Peyer's patch (tissue), 4 donors: ENCODE results near the gene ZNF554. TPM values are rescaled to one million over a fixed set of nuclear protein-coding genes. Genes with fewer than 3 reads are reported as not detected.

Experiments used
- DNase-seq, 3 donors: peaks; one replicate each; pipeline ENCODE4 v3.0.0-alpha.2; 2017 to 2019
- H3K27ac ChIP-seq, 4 donors: fragments of 200-600 bp; sonication (generic); one replicate each; pipeline ENCODE4 v1.5.1; 2016 to 2019
- H3K27me3 ChIP-seq, 2 donors: fragments of 200-600 bp; sonication (generic); one replicate each; pipeline ENCODE4 v1.5.1; 2019
- H3K36me3 ChIP-seq, 3 donors: fragments of 200-600 bp; sonication (generic); one replicate each; pipeline ENCODE4 v1.5.1; 2016 to 2019
- H3K4me1 ChIP-seq, 4 donors: fragments of 200-600 bp; sonication (generic); one replicate each; pipeline ENCODE4 v1.5.1; 2016 to 2019
- H3K4me3 ChIP-seq, 4 donors: fragments of 200-600 bp; sonication (generic); 1 replicate in 3 of 4; 2 replicates in 1 of 4; pipeline ENCODE4 v1.5.1; 2016 to 2019; ENCODE audit warnings: mild to moderate bottlenecking in 1 of 4
- H3K9me3 ChIP-seq, 4 donors: fragments of 200-600 bp; sonication (generic); one replicate each; pipeline ENCODE4 v1.5.1; 2016 to 2019; ENCODE audit warnings: mild to moderate bottlenecking in 1 of 4
- POLR2A ChIP-seq, 2 donors: fragments of 450-650 bp; IDR thresholded peaks; one replicate each; pipeline ENCODE4 v1.5.1; 2017; ENCODE audit warnings: antibody characterized with exemption in 2 of 2, mild to moderate bottlenecking in 2 of 2, moderate library complexity in 2 of 2
- total RNA-seq, 4 donors: library from RNA; depleted of rRNA; stranded (reverse); fragments of >200 nt; gene quantifications; one replicate each; pipeline ENCODE4 v1.1.0, GENCODE V29; 2016
- TF ChIP-seq, protein P1 (sequence below), 6 experiments: fragments of 450-650 bp in 4 of 6; fragments of 200-600 bp in 2 of 6; sonication (generic) in 1 of 6; IDR thresholded peaks; one replicate each; pipeline ENCODE4 v1.5.1; 2017 to 2019; ENCODE audit warnings: antibody characterized with exemption in 6 of 6, mild to moderate bottlenecking in 3 of 6, moderate library complexity in 1 of 6

ZNF554 gene
- total RNA-seq, 4 donors from 2014 or later, result 2.5 to 15.4 (median 6.7) TPM

DNA sequence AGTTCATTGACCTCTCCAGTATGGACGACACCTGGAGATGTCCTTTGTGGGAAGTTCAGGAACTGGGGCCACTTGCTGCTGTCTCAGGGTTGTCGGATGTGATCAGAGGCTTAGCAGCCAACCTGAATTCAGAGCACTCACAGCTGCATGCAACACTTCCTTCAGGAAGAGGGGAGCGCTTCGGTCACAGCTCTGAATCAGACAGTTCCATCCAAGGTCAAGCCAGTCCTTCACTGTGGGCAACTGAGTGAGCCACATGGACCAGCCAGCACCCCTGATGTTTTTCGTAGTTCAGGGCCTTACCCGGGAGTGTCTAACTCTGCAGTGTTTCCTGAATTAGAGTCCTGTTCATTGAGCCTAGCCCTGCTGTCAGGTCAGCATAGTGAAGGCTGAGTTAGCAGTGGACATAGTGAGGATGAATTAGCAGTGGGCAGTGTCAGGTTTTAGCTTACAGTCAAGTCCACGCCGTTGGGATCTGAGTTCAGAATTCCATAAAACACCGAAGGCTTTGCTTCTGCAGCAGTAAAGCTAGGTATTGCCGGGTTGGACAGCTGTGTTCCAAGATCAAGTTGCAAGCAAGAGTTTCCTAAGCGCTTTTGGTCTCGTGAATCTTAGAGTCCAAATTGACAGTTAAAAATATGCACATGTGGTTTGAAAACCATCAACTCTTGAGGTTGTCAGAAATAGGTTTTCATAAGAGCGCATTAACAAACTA lies 26.7 kb downstream of the ZNF554 start:
- DNase-seq, result no peak
- Histone ChIP-seq H3K4me3 (no peak overlapping the region), H3K27ac (no peak overlapping the region), H3K4me1 (peaks cover 0 to 13% (median 9%) of the 10 kb centered on the region in 4 donors), H3K27me3 (no peaks in the 10 kb centered on the region), H3K9me3 (peaks cover 0 to 10% (median 0%) of the 10 kb centered on the region in 4 donors), H3K36me3 (peaks cover 0 to 11% (median 0%) of the 10 kb centered on the region in 3 donors)
- TF ChIP-seq, protein P1, sequence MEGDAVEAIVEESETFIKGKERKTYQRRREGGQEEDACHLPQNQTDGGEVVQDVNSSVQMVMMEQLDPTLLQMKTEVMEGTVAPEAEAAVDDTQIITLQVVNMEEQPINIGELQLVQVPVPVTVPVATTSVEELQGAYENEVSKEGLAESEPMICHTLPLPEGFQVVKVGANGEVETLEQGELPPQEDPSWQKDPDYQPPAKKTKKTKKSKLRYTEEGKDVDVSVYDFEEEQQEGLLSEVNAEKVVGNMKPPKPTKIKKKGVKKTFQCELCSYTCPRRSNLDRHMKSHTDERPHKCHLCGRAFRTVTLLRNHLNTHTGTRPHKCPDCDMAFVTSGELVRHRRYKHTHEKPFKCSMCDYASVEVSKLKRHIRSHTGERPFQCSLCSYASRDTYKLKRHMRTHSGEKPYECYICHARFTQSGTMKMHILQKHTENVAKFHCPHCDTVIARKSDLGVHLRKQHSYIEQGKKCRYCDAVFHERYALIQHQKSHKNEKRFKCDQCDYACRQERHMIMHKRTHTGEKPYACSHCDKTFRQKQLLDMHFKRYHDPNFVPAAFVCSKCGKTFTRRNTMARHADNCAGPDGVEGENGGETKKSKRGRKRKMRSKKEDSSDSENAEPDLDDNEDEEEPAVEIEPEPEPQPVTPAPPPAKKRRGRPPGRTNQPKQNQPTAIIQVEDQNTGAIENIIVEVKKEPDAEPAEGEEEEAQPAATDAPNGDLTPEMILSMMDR (IDR thresholded peaks at IDR 0.05), result no peak
- TF ChIP-seq POLR2A (IDR thresholded peaks at IDR 0.05), result no peak

DNA sequence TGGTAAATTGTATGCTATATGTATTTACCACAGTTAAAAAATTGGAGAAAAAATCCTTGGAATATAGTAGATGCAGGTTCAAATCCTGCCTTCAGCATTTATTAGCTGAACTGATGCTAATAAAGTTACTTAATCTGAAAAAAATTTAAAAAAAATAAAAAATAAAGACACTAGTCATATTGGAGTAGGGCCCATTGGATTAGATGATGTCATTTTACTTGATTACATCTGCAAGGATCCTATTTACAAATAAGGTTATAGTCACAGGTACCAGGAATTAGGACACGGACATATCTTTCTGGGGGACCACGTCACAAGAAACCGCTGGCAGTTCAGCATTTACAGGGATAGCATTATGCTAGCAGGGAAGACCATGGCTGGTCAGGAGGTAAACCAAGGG lies 27.8 kb downstream of the ZNF554 start:
- TF ChIP-seq POLR2A (IDR thresholded peaks at IDR 0.05), result no peak
- TF ChIP-seq, protein P1 (IDR thresholded peaks at IDR 0.05), result no peak
- peaks cover 0 to 22% (median 3%) of the 10 kb centered on the region in 4 donors for H3K9me3 ChIP-seq
- H3K4me3 ChIP-seq, result no peak overlapping the region
- H3K4me1 ChIP-seq, result peaks cover 0 to 4% (median 4%) of the 10 kb centered on the region in 4 donors
- H3K36me3 ChIP-seq, result peaks cover 0 to 23% (median 8%) of the 10 kb centered on the region in 3 donors
- no peak overlapping the region for H3K27ac ChIP-seq
- no peaks in the 10 kb centered on the region for H3K27me3 ChIP-seq
- no peak for DNase-seq

DNA sequence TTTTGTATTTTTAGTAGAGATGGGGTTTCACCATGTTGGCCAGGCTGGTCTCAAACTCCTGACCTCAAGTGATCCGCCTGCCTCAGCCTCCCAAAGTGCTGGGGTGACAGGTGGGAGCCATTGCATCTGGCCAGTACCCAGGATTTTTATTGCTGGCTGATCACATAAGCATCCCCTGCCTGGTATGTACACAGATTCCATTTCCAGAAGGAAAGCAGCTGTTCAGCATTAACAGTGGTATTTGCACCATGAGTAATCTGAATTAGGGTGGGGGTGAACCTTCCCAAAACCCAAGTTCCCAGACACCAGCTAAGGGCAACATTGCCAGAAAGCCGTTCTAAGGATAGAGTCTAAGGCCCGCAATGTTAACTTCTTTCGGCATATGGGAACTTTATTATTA lies 28.9 kb downstream of the ZNF554 start:
- Histone ChIP-seq H3K27me3 (no peaks in the 10 kb centered on the region), H3K27ac (no peak overlapping the region), H3K36me3 (peaks cover 0 to 34% (median 8%) of the 10 kb centered on the region in 3 donors), H3K4me1 (no peaks in the 10 kb centered on the region), H3K9me3 (peaks cover 0 to 33% (median 10%) of the 10 kb centered on the region in 4 donors), H3K4me3 (no peak overlapping the region)
- TF ChIP-seq, protein P1 (IDR thresholded peaks at IDR 0.05), result no peak
- no peak for TF ChIP-seq POLR2A (IDR thresholded peaks at IDR 0.05)
- no peak for DNase-seq

DNA sequence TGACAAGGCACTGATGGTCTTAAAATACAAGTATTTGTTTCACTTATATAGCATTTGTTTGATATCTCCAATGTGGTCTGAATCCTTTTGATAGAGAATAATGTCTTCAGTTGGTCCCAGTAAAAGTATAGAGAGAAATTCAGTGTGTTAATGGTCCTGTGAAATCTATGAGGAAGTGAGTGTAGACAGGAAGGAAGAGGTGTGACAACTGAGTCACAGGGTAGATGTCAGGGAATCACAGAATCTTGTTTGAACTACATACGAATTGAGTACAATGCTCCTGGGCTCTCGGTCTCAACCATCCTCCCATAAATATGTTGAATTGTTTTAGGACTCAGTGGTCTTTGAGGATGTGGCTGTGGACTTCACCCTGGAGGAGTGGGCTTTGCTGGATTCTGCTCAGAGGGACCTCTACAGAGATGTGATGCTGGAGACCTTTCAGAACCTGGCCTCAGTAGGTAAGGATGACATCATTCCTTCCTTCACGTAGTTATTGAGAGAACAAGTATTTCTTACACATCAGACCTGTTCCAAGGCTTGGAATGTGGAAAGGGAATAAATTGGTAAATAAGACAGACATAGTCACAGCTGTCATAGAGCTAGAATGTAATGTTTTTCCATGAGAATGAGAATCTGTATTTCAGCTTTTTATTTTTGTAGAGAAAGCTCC lies 30.7 kb downstream of the ZNF554 start:
- no peak for TF ChIP-seq POLR2A (IDR thresholded peaks at IDR 0.05)
- TF ChIP-seq, protein P1 (IDR thresholded peaks at IDR 0.05), result no peak
- Histone ChIP-seq H3K4me3 (no peak overlapping the region), H3K9me3 (peaks cover 0 to 49% (median 10%) of the 10 kb centered on the region in 4 donors), H3K36me3 (peaks cover 0 to 47% (median 8%) of the 10 kb centered on the region in 3 donors), H3K27me3 (no peaks in the 10 kb centered on the region), H3K27ac (no peak overlapping the region), H3K4me1 (no peaks in the 10 kb centered on the region)
- DNase-seq, result no peak

DNA sequence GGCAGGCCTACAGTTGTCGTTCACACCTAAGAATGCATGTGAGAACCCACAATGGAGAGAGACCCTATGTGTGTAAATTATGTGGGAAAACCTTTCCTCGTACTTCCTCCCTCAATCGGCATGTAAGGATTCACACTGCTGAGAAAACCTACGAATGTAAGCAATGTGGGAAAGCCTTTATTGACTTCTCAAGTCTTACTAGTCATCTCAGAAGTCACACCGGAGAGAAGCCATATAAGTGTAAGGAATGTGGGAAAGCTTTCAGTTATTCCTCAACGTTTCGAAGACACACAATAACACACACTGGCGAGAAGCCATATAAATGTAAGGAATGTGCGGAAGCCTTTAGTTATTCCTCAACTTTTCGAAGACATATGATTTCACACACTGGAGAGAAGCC lies 32.9 kb downstream of the ZNF554 start:
- H3K27ac ChIP-seq, result no peak overlapping the region
- no peaks in the 10 kb centered on the region for H3K4me1 ChIP-seq
- H3K4me3 ChIP-seq, result no peak overlapping the region
- H3K9me3 ChIP-seq, result peaks cover 0 to 57% (median 10%) of the 10 kb centered on the region in 4 donors
- no peaks in the 10 kb centered on the region for H3K27me3 ChIP-seq
- H3K36me3 ChIP-seq, result peaks cover 0 to 47% (median 8%) of the 10 kb centered on the region in 3 donors
- TF ChIP-seq POLR2A (IDR thresholded peaks at IDR 0.05), result no peak
- TF ChIP-seq, protein P1 (IDR thresholded peaks at IDR 0.05), result no peak
- DNase-seq, result no peak
